ENCODE results near the gene CEP85L. TPM values are rescaled to one million over a fixed set of nuclear protein-coding genes. Genes with fewer than 3 reads are reported as not detected.

The CEP85L gene
- polyA plus RNA-seq, 1 of the 3 experiments (the other 2 are of a cell fraction): 1.1 TPM

GRCh38 chr6:118606858-118607257 lies 44.5 kb downstream of the CEP85L start:
- no peaks in the 10 kb centered on the region for H3K4me1 ChIP-seq (ENCODE audit: control insufficient read depth in 1 of 2, insufficient read depth in 2 of 2, low read depth in 1 of 2, low read length in 1 of 2)
- peaks cover 5% of the 10 kb centered on the region; the same call in 1 of the 2 replicates for H3K9me3 ChIP-seq
- peaks cover 0 to 4% of the 10 kb centered on the region in 2 experiments for H3K36me3 ChIP-seq (replicated peaks in 1 of 2; ENCODE audit: control insufficient read depth in 1 of 2, insufficient read depth in 2 of 2, low read length in 1 of 2)
- no peak overlapping the region for H3K9ac ChIP-seq
- ChIA-PET POLR2A (no interaction called here), CTCF (interaction anchor here (0.7 to 0.9 kb wide), 2 partner anchors 75 to 324 kb away, joined by 3 read pairs; no protein-coding TSS in a partner anchor)
- H3K27me3 ChIP-seq (ENCODE audit: insufficient read depth): no peaks in the 10 kb centered on the region
- H3K27ac ChIP-seq (ENCODE audit: low read depth in 2 of 2, low read length in 1 of 2): no peak overlapping the region
- H3K4me2 ChIP-seq: no peak overlapping the region
- no peaks in the 10 kb centered on the region for H3F3A ChIP-seq (replicated peaks; ENCODE audit: insufficient read depth)
- H4K20me1 ChIP-seq (ENCODE audit: insufficient read depth): no peaks in the 10 kb centered on the region; the same call in 1 of the 2 replicates
- no peak overlapping the region for H3K4me3 ChIP-seq (ENCODE audit: low read depth in 2 of 2, low read length in 1 of 2)
- peaks cover 43% of the 10 kb centered on the region for H3K79me2 ChIP-seq (ENCODE audit: insufficient read depth)
- no peaks in the 10 kb centered on the region for H3K9me2 ChIP-seq
- no peak overlapping the region for H2AFZ ChIP-seq (ENCODE audit: low read depth)
- TF ChIP-seq TAF1 (IDR thresholded peaks at IDR 0.05; ENCODE audit: borderline replicate concordance, low read depth, low read length) (no peak), EZH2phosphoT487 (IDR thresholded peaks at IDR 0.05; ENCODE audit: borderline replicate concordance, low read depth) (no peak), USF2 (IDR thresholded peaks at IDR 0.05; ENCODE audit: borderline replicate concordance, low read depth, low read length) (no peak), YY1 (IDR thresholded peaks at IDR 0.05; ENCODE audit: low read depth) (no peak), TCF12 (IDR thresholded peaks at IDR 0.05) (no peak), ELF1 (IDR thresholded peaks at IDR 0.05) (no peak), CHD2 (IDR thresholded peaks at IDR 0.05; ENCODE audit: low read length, partially characterized antibody) (no peak), MAX (IDR thresholded peaks at IDR 0.05; ENCODE audit: low read depth) (no peak), RAD21 (IDR thresholded peaks at IDR 0.05; ENCODE audit: low read length) (no peak), IRF3 (IDR thresholded peaks at IDR 0.05; ENCODE audit: low read depth, low read length) (no peak), ZBTB33 (IDR thresholded peaks at IDR 0.05; ENCODE audit: borderline replicate concordance, low read depth) (no peak), USF1 (IDR thresholded peaks at IDR 0.05; ENCODE audit: borderline replicate concordance, low read depth) (no peak), FOSL2 (IDR thresholded peaks at IDR 0.05; ENCODE audit: borderline replicate concordance, low read depth) (no peak), EP300 (IDR thresholded peaks at IDR 0.05; ENCODE audit: borderline replicate concordance in 1 of 2, low read depth in 1 of 2, low read length in 1 of 2) (no peak), NRF1 (IDR thresholded peaks at IDR 0.05; ENCODE audit: low read depth, low read length) (no peak), SIN3A (IDR thresholded peaks at IDR 0.05; ENCODE audit: borderline replicate concordance, low read depth, low read length) (no peak), REST (IDR thresholded peaks at IDR 0.05; ENCODE audit: low read depth, low read length) (no peak), GABPA (IDR thresholded peaks at IDR 0.05; ENCODE audit: low read depth) (no peak), RXRA (IDR thresholded peaks at IDR 0.05; ENCODE audit: borderline replicate concordance, low read depth) (no peak)
- DNase-seq: no peak
- WGBS (ENCODE audit: low lambda C conversion rate): 83% methylated on average over 5 of the region's 5 CpGs

Data from SK-N-SH (cell line).